Left ventricle myocardium superior (tissue), 1 donor: Measurements from ENCODE around the gene CHCHD6. TPM values are rescaled to one million over a fixed set of nuclear protein-coding genes. Genes with fewer than 3 reads are reported as not detected.

Experiments
- ATAC-seq: fragments of 200-7000 bp; cut with Tn5 transposase; one replicate; pipeline ENCODE4 v1.9.1; 2020; ENCODE audit warnings: mild to moderate bottlenecking, moderate library complexity
- DNase-seq: peaks from one replicate; pipeline ENCODE4 v3.0.0-alpha.2; 2020
- intact Hi-C: fragments of 100-400 bp; cut with micrococcal nuclease; formaldehyde crosslinking; loops from one replicate; pipeline ENCODE4 v1.11.0; 2022
- total RNA-seq: library from RNA; stranded (reverse); fragmentation: NEBNext Ultra II Directional; extraction: Animal tissue kit (Norgen Biotek cat#: 25700); gene quantifications from one replicate; pipeline ENCODE4 v1.2.1, GENCODE V29; 2021
- donor health status: DM: no; HTN: yes; CAD: no; lungs with severe emphysema.

Gene CHCHD6
- total RNA-seq, 1 donor from 2014 or later, result 10.1 TPM

DNA sequence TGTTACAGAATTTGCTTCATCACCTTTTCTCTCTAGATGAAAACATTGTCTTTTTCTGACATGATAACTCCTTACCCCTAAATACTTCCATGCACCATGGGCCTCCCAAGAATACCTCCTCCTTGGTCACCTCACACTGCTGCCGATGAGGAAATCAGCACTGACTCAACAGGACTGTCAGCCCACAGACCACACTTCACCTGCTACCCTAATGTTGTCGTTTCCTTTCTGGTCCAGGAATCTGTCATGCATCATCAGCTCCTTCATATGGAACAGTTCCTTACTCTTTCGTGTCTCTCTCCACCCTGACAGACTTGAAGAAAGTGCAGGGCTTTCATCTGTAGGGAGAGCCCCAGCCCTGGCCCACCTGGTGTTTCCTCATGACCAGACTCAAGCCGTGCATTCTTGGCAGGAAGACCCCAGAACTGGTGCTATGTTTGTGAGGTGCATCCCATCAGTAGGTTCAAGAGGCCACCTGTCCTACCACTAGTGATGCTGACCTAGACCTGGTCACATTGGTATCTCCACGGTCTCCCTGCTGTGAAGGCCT, 237.8 kb downstream of the CHCHD6 start:
- ATAC-seq (no peak), DNase-seq (no peak)
- intact Hi-C loops, result no loop called here

DNA sequence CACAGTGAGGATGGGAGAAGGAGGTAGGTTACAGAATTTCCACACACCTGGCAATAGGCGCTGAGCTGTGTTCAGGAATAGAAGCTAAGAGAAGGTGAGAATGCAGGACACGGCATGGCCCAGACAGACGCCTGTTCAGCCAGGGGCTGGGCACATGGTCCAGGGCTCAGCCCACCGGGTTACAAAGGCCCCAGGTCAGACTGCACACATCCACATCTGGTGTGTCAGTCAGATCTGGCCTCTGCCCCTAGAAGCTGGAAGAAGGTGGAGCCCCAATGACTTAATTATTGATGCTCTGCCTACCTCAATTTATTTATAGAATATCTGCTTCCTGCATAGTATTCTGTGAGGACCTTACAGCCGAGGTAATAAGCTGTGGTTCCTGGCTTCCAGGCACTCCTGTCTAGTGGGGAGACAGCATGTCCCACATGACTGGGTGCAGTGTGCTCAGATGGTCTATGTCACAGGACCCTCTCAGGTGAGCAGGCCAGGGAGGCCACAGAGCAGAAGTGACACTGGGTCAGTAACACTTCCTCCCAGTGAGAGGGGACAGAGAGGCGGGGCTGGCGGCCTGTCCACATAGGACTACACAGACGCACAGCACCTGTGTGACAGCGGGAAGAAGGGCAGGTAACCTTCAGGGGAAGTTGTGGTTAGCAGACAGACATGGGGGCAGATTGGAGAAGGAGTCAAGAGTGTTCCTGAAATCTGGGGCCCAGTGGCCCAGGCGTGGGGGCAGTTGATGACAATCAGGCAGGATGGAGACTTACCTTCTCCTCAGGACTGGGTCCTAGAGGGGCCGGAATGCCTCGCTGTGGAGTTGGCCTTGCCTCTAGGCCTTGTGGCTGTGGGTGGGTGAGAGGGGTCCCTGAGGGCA, 240.3 kb downstream of the CHCHD6 start:
- DNase-seq (no peak), ATAC-seq (no peak)
- intact Hi-C loops, result no loop called here

DNA sequence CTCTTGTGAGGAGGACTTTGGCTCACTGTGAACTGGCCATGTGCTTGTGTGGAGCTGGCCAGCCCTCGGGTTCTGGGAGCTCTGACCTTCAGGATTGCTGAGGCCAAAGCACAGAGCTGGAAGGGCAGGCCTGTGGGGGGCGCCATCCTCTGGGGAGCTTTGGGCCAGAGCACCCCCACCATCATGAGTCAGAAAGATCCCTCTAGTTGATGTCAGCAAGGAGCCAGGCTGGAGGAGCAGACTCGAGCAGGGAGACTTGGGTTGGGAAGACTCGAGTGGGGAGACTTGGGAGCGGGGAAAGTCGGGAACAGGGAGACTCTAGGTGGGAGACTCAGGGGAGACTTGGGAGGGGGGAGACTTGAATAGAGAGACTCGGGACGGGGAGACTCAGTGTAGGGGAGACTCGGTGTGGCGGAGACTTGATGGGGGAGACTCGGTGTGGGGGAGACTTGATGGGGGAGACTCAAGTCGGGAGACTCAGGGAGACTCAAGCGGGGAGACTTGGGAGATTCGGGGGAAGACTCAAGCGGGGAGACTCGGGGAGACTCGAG, 241.2 kb downstream of the CHCHD6 start:
- DNase-seq (no peak), ATAC-seq (no peak)
- intact Hi-C loops, result no loop called here

DNA sequence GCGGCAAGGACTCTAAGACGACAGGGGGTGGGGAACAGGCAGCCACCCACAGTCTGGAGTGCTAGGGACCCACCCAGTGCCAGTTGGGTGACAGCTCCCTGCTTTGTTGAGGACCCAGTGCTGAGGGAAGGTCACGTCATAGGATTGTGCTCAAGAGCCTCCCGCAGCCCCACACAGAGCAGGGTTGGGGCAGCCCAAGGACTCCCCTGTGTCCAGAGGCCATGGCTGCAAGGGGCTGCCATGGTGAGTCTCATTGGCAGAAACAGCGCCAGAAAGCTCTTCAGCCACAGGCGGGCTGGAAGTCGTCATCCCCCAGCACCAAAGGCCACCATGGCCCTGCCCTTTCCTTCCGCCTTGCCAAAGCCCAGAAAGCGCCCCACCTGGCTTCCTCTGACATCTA, 241.9 kb downstream of the CHCHD6 start:
- intact Hi-C loops, result no loop called here
- DNase-seq, result no peak
- ATAC-seq, result no peak

DNA sequence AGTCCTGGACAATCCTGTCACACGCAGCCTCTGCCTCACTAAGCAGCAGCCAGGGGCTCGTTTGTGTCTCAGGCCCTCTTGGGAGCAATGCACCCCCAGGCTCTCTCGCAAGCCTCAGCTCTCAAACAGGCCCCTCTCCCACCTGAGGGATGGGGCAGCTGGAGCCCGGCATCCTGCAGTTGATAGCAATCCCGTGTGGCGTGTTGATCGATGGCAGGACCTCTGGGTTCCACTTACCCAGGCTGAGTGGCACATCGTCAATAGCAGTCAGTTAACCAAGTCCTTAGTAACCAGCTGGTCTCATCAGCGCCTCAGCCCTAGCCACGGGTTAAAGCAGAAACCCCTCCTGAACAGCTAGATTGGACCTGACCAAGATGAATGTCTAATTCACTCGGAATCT, 242.4 kb downstream of the CHCHD6 start:
- no peak for ATAC-seq
- no peak for DNase-seq
- intact Hi-C loops, result no loop called here

DNA sequence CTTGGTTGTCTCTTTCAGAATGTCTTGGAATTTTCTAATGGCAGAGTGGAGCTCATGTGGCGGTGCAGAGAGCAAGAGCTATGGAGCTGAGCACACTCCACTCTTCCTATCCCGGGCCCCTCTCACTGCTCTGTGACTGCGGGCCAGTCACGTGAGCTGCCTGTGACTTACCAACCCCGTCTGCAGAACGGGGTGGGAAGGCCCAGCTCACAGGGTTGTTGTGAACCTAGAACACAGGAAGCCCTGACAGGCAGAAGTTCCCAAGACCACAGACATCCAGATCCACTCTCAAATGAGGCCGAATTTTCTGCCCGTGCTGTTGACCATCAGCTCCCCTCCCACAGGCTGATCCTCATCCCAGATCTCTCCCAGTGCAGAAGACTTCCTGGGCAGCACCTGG, 243.4 kb downstream of the CHCHD6 start:
- no peak for ATAC-seq
- intact Hi-C loops, result no loop called here
- DNase-seq, result no peak

DNA sequence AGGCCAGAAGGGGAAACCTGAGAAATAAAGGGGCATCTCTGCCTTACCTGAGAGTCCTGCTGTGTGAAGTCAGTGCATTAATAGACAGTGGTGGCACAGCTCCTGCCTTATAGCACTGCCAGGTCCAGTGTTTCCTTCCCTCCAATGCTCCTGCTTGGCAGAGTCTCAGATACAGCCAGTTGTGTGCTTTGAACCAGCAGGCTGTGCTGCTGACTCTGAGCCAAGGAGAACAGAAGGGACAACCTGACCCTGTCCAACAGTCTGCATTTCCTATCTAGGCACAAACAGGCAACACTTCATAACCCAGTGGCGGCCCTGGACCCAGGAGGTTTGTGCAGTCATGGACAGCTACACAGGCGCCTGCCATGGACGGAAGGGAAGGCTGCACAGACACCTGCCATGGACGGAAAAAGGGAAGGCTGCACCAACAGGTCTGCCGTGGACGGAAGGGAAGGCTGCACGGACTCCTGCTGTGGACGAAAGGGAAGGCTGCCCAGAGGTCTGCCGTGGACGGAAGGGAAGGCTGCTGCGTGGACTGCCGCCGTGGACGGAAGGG, 245.0 kb downstream of the CHCHD6 start:
- intact Hi-C loops, result no loop called here
- ATAC-seq, result peak; percentile 94
- peak; percentile 48 for DNase-seq

DNA sequence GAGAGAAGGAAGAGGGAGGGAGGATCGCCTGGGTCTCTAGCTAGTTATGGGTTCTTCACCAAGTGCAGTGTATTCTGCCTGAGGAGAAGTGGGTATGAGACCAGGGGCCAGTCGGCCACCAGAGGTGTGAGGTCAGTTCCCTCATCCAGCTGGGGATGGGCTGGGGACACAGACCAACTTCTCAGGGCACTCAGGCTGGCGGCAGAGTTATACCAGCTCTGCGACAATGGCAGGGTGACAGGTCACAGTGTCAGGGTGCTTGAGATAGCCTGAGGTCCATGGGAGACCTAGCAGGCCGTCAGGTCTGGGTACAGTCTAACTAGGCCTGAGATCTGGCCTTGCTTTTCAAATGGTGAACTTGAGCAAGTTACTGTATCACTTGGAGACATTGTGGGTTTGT, 247.5 kb downstream of the CHCHD6 start:
- ATAC-seq (no peak), DNase-seq (no peak)

DNA sequence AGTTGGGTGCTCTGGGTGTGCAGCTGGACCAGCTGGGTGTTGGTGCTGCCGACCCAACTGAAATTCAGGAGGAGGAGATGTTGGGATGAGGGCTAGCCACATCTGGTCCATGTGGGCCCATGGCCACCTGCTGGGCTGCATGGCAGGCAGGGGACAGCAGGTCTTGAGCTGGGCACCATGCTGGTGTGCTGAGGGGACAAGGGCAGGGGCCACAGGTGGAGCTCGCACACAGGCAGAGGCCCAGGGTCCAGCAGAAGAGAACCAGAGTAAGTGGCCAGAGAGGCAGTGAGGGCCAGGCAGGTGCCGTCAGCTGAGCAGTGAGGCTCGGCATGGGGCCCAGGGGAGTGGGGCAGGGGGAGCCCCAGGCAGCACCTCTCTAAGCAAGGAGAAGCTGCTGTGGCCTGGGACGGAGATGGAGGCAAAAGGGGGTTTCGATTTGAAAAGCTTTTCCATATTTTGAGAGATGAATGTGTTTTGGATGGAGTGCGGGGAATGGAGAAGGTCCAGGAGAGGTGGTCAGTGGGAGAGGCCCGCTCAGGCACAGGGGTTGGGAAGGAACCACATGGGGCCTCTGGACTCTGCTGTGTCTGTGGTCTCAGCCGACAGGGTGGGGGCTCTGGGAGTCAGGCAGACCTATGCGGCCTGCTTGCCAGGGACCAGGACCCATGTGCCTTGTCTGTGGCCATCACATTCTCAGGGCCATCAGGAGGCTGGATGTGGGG, 248.4 kb downstream of the CHCHD6 start:
- ATAC-seq, result no peak
- DNase-seq, result no peak
- intact Hi-C loops, result no loop called here

More for the DNA sequence above, 247.5 kb downstream of the CHCHD6 start:
- intact Hi-C loops, result no loop called here

DNA sequence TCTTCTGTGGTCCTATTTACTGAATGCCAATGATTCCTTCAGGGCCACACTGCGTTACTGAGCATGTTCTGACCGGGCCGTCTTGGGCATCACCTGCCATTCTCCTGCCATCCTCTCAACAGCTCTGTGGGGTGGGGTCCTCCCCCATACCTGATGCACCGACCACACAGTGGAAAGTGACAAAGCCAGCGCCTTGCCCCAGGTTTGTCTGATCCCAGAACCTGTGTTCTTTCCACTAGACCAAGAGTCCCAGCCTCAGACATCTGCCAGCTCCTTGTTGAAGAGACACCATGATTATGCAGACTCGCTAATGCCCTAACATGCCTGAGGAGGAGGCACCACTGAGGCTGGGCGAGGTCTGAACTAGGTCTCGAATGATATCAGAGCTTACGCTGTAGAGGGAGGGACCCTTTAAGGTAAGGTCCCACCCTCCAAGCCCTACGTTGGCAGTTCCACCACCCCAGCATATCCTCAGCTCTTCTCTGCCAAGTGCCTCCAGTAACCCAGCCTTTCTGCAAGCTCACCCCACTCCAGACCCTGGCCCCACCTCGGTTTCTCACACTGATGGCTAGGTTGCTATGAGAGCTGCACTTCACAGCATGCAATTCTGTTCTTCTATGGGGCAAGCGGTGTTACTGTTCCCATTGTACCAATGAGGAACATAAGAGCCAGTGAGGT, 249.1 kb downstream of the CHCHD6 start:
- intact Hi-C loops, result no loop called here
- no peak for DNase-seq
- ATAC-seq, result no peak

DNA sequence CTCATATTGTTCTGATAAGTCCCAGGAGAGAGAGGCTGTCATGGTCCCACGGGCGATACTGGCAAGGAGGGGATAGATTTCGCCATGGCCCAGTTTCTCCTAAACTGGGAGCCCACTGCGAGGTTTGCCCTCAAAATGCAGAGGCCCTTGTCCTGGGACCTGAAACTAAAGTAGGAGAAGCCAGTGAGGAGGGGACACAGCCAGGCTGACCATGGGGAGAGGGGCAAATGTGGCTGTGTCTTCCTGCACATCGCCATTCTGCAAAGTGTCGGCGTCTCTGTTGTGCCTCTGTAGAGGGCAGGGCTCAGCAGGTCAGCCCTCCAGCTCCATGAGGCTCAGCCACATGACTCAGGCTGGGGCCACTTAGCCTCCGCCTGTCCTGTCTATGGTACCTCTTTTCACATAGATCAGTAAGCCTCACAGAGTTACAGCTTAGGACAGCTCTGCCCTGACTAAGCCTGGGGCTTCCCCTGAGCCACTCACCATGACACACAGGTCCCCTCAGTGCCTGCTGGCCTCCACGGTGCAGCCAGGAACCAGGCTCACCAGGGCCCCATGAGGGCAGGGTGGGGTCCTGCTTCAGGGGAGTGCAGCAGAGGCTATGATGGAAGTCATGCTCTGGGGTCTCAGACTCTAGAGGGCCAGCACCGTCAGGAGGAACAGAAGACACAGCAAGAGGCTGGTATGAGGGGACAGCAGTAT, 250.3 kb downstream of the CHCHD6 start:
- no peak for ATAC-seq
- intact Hi-C loops, result no loop called here
- peak; percentile 7 for DNase-seq

DNA sequence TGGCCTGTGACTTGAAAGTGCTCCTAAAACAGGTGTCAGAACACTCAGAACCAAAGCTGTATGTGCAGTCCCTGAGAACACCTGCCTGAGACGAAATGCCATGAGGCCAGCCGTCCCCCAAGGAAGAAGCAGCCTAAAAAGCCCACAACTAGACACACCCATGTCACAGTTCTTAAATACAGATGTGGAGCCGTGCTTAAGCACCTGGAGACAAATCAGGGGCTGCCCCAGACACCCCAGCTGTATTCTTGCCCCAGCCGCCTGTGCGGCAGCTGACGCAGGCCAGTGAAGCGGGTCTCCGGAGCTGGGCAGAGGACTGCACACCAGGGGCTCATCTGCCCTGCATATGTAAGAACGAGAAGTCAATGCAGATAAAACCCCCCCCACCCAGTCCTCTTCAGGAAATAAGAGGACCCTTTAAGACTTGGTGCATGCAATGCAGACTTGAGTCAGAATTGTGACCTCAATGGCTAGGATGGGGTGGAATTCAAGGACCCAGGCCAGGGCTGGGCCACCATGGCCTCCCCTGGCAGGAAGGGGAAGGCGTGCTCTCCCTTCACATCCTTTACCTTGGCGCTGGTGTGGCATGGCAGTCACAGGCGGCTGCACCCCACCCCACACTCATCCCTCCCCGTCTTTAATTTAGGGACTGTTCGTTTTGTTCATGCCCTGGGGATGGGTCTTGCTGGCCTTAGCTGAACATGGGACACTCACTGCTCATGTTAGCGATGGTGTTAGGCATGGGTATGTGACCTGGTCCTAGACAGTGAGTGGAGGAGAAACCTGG, 251.2 kb downstream of the CHCHD6 start:
- DNase-seq (no peak), ATAC-seq (no peak)
- intact Hi-C loops, result no loop called here

DNA sequence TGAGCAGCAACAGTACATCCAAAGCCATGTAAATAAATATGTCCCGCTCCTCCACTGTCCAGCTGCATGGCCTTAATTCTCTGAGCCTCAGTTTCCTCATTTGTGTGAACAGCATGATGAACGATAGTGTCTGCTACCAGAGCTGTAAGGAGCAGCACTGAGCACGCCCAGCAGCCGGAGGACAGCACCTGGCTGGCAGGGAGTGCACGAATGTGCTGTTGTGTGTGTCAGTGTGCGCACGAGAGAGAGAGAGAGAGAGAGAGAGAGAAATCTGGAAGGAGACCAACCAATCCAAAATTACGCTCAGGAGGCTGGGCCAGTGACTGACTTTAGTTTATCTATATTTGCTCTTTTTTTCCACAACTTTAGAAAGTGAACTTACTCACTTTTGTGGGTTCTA, 252.3 kb downstream of the CHCHD6 start:
- intact Hi-C loops, result no loop called here
- ATAC-seq (no peak), DNase-seq (no peak)

DNA sequence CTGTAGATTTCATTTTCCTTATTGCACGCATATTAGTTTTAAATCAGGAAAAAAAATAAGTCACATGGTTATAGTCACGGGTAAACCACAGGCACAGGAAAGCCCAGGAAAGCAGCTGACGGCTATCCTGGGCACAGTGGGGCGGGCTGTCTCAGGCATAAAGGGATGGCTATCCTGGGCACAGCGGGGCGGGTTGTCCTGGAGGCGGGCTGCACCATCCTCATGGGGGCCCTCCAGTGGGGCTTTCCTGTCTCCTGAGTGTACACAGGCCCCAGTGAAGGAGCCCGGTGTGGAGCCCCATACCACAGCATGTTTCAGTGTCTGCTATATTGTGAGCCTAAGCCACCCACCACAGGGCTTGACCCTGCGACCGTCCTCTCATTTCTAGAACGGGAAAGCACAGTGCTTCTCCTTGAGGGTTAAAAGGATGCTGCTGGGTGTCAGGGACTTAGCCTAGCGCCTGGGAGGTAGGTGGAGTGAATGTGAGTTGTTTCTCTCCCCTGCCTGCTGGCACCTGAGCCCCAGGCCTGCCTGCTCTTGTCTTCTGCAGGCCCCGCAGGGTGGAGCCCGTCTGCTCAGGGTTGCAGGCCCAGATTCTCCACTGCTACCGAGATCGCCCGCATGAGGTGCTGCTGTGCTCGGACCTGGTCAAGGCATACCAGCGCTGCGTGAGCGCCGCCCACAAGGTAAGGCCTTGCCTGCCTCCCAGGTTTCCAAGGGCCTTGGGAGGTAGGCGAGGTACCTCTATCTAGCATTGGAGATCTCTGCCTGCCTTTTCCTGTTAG, 253.0 kb downstream of the CHCHD6 start:
- DNase-seq (no peak), ATAC-seq (no peak)
- intact Hi-C loops, result no loop called here

DNA sequence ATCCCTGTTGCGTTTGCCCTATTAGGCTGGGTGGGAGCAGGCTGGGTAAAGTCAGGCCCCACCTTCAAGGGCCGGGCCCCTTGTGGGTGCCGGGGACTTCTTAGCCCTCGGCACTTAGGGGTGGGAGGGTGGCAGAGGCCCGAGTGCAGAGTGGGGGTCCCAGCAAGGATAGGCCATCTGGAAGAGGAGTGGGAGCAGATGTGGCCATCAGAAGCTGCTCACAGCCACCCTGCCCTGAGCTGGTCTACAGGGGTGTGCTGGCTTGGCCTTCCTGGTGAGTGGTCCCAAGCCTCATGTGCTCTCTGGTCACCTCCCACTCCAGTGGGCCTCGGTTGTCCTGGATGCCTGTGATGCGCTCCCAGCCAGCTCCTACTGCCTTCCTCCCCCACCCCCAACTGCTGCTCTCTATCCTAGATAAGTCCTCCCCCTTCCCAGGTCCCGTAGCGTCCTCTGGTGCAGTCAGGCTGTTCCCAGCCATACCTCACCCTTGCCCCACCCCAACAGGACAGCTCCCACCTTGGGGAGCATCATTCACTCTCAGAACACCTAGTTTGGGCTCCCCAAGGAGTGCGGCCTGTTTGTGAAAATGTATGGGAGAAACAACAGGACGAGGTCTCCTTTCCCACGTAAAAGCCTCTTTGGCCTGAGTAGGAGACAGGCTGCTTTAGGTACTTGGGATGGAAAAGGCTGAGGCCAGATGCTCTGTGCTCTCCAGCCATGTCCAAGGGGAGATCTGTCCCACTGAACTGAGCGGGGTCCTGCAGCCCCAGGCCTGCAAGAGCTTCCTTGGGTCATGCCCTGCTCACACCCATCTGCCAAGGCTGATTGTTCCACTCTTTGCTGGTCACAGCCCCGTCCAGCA, 254.0 kb downstream of the CHCHD6 start:
- DNase-seq, result peak; percentile 5
- intact Hi-C loops, result no loop called here
- ATAC-seq, result no peak

DNA sequence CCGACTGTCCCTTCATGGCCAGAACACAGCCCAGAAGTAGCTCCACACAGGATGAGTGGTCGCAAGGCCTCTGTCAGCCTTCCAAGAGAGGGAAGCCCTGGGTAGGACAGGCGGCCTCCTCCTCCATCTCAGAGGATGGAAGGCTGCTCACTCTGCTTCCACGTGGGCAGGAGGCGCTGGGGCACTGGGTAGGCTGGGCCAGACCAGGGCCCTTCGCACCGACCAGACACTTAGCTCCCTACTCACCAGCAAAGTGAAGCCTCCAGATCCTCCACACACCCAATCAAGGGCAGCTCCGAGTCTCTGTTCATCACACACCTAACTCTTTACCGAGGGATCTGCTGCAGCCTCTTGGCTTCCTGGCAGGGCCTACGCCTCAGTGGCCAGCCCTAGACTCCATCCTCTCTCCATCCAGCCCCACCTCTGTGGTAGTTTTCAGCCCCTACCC, 254.6 kb downstream of the CHCHD6 start:
- ATAC-seq, result no peak
- intact Hi-C loops, result no loop called here
- peak; percentile 15 for DNase-seq
